ENCODE data around the gene SPARC.
"Not testable (repeated sequence)": the region's sequence is repeated elsewhere in the genome, so short reads cannot be mapped to it uniquely, and the experiment has no call there.

Gene SPARC

DNA sequence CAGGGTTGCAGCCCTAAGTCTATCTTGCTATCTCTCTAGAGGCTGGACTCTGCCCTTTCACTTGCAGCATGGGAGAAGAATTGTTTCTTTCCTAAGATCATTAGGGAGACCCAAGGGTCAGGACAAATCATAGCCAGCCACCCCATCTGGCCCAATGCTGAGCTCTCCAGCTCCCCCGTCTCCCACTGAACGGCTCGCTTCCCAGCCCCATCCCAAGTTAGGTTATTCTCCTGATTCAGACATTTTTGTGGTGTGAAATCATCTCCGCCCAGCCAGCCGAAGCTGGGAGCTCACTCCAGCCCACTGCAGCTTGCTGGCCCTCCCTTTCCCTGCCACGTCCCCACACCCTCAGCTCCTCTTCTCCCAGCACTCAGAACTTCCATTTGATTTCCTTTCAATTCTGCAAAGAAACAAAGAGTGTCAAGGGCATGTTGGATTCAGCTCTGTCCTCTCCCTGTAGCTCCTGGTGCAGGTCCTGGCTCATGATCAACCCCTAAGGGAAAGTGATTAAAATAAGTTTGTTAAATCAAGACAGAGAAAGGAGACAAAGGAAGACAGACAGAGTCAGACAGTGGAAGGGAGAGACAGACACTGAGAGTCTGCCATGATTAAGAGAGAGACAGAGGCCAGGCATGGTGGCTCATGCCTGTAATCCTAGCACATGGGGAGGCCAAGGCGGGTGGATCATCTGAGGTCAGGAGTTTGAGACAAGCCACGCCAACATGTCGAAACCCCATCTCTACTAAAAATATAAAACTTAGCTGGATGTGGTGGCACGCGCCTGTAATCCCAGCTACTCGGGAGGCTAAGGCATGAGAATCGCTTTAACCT is 12.6 kb upstream of the SPARC start:
- no peak for DNase-seq

DNA sequence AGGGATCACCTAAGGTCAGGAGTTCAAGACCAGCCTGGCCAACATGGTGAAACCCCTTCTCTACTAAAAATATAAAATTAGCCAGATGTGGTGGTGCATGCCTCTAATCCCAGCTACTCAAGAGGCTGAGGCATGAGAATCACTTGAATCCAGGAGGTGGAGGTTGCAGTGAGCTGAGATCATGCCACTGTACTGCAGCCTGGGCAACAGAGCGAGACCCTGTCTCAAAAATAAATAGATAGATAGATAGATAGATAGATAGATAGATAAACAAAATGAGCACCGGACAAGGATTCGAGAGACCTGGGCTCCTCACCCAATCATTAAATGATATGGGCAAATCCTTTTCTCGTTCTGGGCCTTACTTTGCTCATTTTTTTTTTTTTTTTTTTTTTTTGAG is 11.4 kb upstream of the SPARC start:
- DNase-seq = not testable (repeated sequence)

DNA sequence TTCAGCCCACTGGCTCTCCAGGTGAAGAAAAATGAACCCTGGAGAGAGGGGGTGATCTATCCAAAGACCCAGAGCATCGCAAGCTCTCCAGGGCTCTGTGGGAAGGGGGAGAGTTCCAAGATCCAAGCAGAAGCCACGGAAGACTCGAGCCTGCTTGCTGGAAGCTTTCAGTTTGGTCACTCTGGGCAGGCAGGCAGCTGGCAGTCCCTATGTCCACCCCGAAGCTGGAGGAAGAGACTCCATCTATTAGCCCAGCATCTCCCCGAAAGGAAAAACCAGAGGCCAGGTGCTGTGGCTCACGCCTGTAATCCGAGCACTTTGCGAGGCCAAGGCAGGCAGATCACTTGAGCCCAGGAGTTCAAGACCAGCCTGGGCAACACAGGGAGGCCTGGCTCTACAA is 10.7 kb upstream of the SPARC start:
- DNase-seq = no peak

DNA sequence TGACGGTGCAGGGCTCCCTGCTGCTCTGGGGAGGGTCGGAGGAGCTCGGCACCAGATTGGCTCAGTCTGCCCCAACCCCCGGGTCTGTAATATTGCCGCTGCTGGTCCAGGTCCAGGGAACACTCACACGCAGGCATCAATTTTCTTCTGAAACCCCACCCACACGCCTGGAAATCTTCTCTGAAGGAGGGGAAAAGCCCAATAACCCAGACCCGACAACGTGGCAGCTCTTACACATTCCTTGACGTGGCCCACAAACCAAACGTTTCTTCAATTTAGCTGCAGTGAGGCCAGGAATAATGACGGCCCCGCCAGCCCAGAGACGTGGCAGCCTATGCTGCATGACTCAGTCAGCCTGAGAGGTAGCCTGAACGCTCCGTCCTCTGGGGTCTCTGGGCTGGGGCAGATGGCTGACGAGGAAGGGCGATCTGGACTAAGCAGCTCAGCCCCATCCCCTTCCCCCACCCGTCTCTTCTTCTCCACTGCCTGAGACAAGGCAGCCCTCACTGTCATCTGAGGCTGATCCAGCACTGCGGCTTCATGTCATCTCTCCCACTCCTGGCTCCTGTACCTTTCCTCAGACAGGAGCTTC is 9.9 kb upstream of the SPARC start:
- no peak for DNase-seq

DNA sequence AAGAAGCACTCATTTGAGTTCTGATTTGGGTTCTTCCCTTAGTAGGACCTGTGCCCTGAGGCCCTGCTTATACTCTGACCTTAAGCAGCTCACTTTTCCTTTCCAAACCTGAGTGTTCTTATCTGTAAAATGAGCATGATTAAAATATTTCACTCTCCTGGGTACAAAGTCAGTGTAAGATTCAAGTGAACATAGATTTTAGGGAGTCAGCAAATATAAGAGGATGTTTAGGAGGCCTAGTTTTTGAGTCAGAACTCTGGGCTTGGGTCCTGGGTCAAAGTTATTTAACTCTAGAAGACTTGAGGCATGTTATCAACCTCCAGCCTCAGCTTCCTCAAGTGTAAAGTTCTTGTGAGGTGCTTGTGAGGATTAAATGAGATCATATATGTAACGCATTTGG is 8.7 kb upstream of the SPARC start:
- DNase-seq = no peak

DNA sequence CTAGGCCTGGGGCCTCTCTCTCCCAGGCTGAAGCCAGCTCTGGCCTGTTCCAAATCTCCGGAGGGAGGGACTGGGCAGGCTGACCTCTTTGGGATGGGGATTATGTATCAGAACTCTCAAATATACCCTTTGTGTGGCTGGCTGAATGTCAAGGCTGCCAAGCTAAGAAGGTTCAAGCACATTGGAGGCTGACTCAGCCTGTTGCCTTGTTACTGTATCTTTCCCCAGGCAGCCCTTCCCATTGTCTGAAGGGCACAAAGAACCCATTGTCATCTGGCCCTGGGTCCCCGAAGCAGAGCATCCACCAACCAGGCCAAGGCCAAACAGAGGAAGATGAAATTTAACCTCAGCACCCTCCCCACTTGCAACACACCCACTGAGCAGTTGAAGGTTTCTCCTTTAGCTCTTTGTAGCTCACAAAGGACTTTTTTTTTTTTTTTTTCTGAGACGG is 7.3 kb upstream of the SPARC start:
- DNase-seq = no peak

DNA sequence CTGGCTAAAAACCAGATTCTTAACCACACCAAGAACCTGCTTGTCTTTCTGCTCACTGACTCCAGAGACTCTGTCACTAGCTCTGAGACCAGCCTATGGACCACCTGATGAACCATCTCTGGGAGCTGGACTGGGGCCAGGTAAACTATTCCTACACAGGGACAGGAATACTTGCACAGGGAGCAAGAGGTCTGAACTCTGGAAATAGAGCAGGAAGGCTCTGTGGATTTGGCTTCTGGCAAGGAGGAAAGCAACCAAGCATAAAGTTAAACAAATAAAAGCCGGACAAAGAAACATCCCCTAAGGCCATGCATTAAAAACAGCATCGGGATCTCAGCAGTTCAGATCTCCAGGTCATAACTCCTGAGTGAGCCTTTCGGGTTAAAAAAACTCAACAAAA is 5.6 kb upstream of the SPARC start:
- no peak for DNase-seq

DNA sequence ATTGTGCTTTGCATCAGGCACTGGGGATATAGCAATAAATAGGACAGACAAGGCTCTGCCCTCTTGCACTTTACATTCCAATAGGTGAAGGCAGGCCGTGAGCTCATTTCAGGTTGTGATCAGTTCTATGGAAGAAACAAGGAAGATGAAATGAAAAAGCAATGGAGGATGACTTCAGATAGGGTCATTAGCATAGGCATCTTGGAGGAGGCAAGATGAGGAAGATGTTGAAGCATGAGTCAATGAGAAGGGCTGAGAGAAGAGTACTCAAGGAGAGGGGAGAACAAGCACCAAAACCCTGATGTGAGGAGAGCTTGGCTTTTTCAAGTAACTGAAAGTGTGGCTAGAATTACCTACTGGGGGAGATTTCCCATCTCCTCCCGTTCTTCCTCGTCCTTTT is 5.0 kb upstream of the SPARC start:
- DNase-seq = no peak

DNA sequence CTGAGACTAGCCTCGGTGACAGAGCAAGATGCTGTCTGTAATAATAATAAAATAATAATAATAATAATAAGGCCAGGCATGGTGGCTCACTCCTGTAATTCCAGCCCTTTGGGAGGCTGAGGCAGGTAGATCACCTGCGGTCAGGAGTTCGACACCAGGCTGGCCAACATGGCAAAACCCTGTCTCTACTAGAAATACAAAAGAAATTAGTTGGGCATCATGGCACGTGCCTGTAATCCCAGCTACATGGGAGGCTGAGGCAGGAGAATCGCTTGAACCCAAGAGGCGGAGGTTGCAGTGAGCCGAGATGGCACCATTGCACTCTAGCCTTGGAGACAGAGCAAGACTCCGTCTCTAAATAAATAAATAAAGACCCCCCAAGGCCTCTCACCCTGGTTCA is 2.9 kb upstream of the SPARC start:
- not testable (repeated sequence) for DNase-seq

DNA sequence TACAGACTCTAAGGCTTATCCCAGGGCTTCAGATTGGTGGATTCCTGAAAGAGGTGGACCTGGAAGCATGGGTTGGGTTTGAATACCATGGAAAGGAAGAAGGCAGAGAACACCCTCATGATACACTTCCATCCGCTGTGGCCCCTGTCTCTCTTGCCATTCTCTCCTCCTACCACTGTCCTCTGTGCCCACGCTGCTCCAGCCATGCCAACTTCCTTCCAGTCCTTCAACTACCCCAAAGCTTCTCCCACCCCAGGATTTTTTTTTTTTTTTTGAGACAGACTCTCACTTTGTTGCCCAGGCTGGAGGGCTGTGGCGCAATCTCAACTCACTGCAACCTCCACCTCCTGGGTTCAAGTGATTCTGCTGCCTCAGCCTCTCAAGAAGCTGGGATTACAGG is 1.7 kb upstream of the SPARC start:
- DNase-seq = no peak

DNA sequence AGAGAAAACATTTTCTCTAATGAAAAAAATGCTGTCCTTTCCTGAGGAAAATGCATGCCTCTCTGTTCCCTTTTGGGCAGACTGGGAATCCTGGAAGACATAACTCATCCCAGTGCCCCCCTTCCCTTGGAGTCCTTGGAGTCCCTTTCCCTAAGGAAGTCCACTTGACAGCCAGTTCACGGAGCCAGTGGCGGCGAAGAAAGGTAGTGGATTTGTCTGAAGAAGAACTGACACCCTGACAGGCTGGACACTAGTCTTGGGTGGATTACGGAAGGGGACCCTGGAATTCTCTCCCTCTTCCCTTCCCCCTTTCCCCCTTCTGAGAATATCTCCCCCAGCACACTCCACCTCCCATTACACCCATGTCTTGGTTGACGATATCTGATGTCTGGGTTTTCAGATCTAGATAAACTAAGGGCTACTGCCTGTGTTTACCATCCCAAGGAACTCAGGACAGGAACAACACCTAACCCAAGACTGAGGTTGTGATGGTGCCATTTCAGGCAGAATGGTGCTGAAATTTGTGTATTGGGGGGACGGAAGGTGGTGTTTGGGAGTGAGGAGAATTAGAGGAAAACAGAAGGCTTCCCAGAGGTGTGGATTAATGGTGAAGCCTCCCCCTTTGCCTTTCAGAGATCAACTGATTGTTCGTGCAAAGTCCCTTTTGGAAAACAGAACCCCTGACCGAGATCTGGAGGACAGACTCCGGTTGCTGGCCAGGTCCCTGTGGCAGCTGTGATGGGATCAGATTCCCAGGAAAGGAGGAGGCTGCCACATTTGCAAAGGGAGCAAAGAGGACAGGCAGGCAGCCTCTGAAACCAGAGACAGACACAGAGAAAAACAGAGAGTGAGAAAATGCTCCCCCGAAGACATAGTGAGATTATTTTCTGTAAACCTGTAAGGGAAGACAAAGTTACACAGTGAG is 704 bp downstream of the SPARC start:
- DNase-seq = no peak

DNA sequence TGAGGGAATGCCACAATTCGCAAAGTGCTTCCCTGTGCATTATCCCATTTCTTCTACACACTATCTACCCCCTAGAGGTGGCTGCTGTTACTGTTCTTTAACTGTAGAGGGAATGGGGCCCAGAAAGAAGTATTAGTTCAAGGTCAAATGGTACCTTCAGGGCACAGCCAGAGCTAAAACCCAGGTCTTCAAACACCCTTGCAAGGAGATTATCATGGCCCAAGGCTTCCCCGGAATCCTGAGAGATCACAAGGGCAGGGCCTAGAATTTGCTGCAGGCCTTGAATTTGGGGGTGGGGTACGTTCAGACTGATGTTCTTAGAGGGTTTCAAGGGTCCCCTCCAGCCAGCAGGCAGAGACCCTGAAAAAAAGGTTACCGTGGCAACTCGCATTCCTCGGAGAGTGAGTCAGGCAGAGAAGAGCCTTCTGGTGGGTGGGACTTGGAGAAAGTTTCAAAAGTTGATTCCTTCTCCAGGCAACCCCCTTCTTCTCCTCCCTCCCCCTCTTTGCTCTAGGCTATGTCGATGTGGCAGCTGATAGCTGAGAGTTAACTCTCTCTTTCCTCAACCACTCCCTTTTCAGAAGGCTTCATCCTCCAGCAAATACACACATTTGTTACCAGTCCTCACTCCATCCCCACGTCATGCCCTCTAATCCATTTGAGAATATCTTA is 1.9 kb downstream of the SPARC start:
- DNase-seq = peak; percentile 13

DNA sequence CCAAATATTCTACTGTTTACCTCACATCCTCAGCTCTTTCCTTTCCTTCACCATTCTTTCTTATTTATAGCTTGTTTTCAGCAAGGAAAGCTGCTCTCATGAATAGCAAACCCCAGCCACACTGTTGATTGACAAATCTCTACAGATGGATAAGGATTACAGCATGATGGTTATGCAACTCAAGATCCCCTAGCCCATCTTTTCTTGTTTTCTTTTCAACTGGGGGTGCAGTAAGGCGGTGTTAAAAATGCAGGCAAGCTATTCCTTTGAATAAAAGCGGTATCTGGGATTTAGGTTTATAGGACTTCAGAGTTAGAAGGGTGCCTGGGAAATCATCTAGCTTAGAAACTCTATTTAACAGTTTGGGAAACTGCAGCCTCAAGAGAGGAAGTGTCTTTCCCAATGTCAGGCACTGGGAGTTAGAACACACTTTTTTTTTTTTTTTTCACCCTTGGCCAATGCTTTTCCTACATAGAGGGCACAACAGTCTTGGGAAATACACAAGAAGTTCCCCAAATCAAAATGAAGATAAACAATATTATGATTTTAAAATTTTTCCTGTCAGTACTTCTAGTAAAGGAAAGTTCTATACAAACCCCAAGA is 2.6 kb downstream of the SPARC start:
- no peak for DNase-seq

DNA sequence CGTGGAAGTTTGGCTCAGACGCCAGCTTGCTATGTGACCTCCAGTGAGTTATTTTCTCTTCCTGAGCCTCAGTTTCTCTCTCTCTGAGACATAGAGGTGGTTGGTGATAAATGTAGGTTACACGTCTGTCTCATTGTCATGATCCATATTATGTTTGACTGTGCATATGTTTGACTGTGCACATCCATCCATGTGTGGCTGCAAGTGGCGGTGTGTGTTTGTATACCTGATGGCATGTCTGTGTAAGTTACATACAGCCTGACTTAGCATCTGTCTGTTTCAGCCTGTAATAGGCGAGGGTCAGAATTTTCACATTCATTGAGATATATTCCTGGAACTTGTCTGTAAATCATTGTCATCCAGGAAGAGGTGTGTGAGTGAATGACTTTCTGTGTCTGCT is 3.3 kb downstream of the SPARC start:
- DNase-seq = no peak

DNA sequence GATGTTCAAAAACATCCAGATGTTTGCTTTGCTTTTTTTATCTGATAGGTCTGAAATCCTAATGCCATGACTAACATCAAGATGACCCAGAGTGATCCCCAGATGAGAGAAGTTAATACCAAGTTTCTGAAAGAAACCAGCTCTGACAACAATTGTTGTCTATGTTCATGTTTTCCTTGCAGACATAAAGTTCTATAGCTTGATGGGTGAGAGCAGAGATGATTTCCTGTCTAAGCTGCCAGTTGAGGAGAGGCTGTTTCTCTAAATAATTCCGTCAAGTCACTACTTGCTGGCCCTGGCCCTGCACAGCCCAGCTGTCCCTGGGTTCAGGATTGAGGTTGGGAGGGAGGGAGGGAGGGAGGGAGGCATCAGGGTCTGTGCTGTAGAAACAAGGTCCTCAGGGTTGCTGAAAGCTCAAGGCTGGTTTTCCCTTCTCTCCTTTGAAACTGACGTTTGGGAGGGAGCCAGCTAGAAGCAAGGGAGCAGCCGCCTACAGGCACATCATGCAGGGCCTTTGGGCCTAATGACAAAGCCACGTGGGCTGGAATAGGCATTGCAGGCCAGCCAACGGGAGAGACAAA is 3.9 kb downstream of the SPARC start:
- no peak for DNase-seq

DNA sequence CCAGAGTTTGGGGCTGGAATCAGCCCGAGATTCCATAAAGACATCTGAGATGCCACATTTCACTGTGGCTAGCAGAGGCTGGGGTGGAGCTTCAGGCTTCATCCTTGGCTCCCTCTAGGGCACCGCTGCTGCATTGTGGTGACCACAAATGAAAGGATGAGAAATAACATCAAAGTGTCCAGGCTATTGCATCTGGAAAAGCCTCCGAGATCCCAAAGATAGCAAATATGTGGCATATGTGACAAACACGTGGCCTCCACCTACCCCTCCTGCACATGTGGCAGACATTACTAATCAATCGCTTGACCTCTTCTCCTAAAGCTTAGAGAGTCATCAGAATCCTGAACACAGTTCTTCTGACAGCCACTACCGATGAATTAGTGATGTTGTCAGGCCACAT is 4.5 kb downstream of the SPARC start:
- no peak for DNase-seq

DNA sequence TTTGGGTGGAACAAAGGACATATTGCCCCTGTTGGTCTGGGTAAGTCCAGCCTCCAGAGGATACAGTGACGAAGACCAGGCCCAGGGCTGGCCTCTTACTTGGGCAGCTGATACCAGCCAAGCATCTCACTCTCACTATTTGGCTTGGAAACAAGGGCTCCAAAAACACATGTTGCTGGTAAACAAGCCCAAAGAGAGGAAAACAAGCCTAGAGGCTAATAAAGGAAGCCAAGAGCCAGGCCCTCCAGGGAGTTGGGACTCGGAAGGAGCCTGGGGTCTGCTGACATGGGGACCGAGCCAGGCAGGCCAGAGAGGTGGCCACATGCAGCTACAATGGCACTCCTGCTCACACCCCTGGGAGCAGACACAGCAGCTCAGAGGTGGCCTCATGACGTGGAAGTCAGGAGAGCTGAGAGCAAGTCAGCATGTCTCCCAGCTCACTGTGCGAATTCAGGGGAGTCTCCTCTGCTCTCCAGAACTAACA is 5.7 kb downstream of the SPARC start:
- DNase-seq = no peak

DNA sequence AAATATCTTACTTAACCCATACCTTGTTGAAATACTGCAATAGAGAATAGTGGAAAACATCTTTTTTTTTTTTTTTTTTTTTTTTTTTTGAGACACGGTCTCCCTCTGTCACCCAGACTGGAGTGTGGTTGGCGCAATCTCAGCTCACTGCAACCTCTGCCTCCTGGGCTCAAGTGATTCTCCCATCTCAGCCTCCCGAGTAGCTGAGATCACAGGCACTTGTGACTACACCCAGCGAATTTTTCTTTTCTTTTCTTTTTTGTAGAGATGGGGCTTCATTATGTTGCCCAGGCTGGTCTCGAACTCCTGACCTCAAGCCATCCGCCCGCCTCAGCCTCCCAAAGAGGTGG is 6.6 kb downstream of the SPARC start:
- not testable (repeated sequence) for DNase-seq

DNA sequence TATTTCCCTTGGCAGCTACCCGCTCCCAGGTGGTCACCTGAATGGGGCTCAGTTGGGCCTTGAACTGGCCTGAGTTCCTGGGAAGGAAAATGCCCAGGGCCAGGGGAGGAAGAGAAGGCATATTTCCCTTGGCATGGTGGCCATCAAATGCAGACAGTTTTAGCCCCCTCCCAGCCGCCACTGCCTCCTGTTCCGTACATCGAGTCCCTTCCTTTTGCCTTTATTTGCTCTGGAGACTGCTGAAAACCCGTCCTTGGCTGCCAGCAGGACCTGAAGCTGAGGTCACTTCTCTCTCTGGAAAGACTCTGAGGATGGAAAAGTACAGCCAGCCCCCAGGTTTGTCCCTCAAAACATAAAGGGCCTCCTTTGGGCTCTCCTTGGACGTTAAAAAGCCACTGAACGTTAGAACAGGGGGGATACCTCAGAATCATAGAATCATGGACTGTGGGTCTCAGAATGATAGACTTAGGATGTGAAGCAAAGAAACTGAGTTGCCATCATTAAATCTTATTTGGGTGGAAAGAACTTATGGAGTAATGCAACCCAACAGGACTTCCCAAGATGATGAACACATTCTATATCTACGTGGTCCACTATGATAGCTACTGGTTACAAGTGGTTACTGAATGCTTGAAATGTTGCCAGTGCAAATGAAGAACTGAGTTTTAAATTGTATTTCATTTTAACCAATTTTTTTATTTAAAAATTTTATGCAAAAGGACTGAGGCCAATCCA is 7.1 kb downstream of the SPARC start:
- no peak for DNase-seq

DNA sequence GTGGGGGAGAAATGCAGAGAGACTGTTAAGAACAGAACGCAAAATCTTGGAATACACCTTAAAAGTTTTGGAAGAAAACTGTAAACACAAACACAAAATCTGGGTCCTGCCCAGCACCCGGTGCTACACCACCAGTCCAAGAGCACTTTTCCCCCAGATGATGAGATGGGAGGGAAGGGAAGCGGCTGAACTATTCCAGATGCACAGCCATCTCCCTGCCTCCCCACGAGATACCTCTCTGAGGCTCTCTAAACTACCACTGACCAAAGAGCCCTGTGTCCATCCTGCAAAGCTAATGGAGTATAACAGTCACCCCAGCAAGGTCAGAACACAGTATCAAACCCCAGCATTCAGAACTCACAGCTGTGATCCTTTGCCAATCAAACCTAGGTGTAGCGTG is 8.0 kb downstream of the SPARC start:
- no peak for DNase-seq

DNA sequence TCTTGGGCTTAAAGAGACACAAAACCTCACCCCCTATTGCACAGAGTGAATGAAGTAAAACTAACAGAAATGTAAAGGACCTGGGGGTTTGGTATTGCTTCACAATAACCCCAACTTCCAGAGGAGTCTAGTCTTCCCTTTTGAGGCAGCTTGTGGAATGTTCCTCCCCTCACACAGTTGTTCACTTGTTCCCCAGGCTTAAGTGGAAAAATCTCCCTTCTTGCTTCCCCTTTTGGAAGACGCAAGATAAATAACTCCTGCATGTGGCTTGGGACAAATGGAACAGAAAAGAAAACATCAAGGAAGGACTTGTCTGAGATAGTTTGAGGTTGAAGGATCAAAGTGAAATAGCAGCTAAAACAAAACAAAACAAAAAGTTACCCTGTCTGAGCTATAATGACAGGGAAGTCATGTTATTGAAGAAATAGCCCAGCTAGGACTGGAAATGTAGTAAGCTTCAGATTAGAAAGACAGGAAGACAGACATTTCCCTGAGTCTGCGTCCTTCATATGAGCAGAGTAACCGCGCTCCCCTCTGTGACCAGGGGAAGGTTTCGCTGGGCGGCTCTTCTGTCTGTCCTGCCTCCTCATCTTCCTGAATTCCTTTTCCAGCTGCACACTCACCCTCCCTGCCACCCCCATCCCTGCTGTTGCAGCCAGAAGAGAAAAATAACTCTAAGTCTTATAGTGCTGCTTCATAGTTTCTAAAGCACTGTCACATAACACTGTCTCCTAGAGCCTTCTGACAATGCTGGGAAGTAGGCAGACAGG is 8.8 kb downstream of the SPARC start:
- DNase-seq = no peak

Measured in DMS53 (cell line).